GM18867 (cell line): Measurements from ENCODE around the gene HYI.

ENCODE experiments used
- ATAC-seq: cut with Tn5 transposase; IDR thresholded peaks from one replicate; pipeline ENCODE4 v1.9.1; 2021; ENCODE audit warnings: mild to moderate bottlenecking, moderate library complexity; ENCODE audit not compliant: unreplicated experiment

HYI gene

GRCh38 chr1:43405219-43405875, 48.4 kb downstream of the HYI start:
- no peak for ATAC-seq

GRCh38 chr1:43404353-43404752, 49.4 kb downstream of the HYI start:
- no peak for ATAC-seq

- no peak for ATAC-seq
These were observed 51.5 kb downstream of the HYI start for GRCh38 chr1:43402089-43402865.
